Measurements from ENCODE around the gene ATOX1.

Gene ATOX1

DNA sequence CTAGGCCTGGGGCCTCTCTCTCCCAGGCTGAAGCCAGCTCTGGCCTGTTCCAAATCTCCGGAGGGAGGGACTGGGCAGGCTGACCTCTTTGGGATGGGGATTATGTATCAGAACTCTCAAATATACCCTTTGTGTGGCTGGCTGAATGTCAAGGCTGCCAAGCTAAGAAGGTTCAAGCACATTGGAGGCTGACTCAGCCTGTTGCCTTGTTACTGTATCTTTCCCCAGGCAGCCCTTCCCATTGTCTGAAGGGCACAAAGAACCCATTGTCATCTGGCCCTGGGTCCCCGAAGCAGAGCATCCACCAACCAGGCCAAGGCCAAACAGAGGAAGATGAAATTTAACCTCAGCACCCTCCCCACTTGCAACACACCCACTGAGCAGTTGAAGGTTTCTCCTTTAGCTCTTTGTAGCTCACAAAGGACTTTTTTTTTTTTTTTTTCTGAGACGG lies 64.4 kb downstream of the ATOX1 start:
- DNase-seq: no peak

Data from NCI-H187 (cell line).